A673 (cell line): ENCODE results near the gene MBOAT7. TPM values are rescaled to one million over a fixed set of nuclear protein-coding genes. Genes with fewer than 3 reads are reported as not detected.
"Not testable (repeated sequence)": the region's sequence is repeated elsewhere in the genome, so short reads cannot be mapped to it uniquely, and the experiment has no call there.

Experiments used
- BruUV-seq: library from RNA; stranded (reverse); fragments of 400-500 nt; replicated peaks from 2 replicates; lab custom pipeline; 2021; lab: Mats Ljungman, UMichigan
- CTCF ChIA-PET: fragments of 300-600 bp; sonication (Branson Sonifier 250); formaldehyde crosslinking; loops from one replicate; lab custom pipeline; 2022; ENCODE audit warnings: antibody characterized with exemption; lab: Charles Lee
- POLR2A ChIA-PET: fragments of 300-600 bp; sonication (Branson Sonifier 250); formaldehyde crosslinking; loops from one replicate; lab custom pipeline; 2022; ENCODE audit warnings: antibody characterized with exemption; ENCODE audit not compliant: low non-redundant PET; lab: Charles Lee
- DNase-seq: peaks from one replicate; pipeline ENCODE4 v3.0.0-alpha.2; 2015; ENCODE audit warnings: low spot score
- H3K27ac ChIP-seq: fragments of 200-600 bp; sonication (generic); 2 replicates; pipeline ENCODE4 v1.5.1; 2016; ENCODE audit warnings: mixed run types, low read depth, mild to moderate bottlenecking, mixed read lengths, antibody characterized with exemption, low read length; ENCODE audit not compliant: poor library complexity, severe bottlenecking
- H3K27me3 ChIP-seq: fragments of 200-600 bp; sonication (generic); replicated peaks from 2 replicates; pipeline ENCODE4 v1.6.1; 2017; ENCODE audit warnings: mixed run types, low read depth, mild to moderate bottlenecking, mixed read lengths, antibody characterized with exemption, low read length; ENCODE audit not compliant: insufficient read depth, poor library complexity
- H3K36me3 ChIP-seq: fragments of 200-600 bp; sonication (generic); 2 replicates; pipeline ENCODE4 v1.6.1; 2016; ENCODE audit warnings: mixed run types, mild to moderate bottlenecking, mixed read lengths, antibody characterized with exemption, low read length; ENCODE audit not compliant: insufficient read depth, poor library complexity, severe bottlenecking
- H3K4me1 ChIP-seq: fragments of 200-600 bp; sonication (generic); 2 replicates; pipeline ENCODE4 v1.6.1; 2017; ENCODE audit warnings: mixed run types, mild to moderate bottlenecking, mixed read lengths, antibody characterized with exemption, low read length; ENCODE audit not compliant: insufficient read depth, poor library complexity, severe bottlenecking
- H3K4me3 ChIP-seq: fragments of 200-600 bp; sonication (generic); 2 replicates; pipeline ENCODE4 v1.5.1; 2016; ENCODE audit warnings: low read depth, mixed run types, mild to moderate bottlenecking, mixed read lengths, low read length; ENCODE audit not compliant: poor library complexity, severe bottlenecking
- H3K9me3 ChIP-seq: fragments of 200-600 bp; sonication (generic); 2 replicates; pipeline ENCODE4 v1.6.1; 2016; ENCODE audit warnings: mixed run types, low read depth, mild to moderate bottlenecking, mixed read lengths, antibody characterized with exemption, low read length; ENCODE audit not compliant: poor library complexity, severe bottlenecking
- CTCF ChIP-seq: fragments of 300-800, 200-600 bp; sonication (generic); conservative IDR thresholded peaks from 2 replicates; pipeline ENCODE4 v1.5.1; 2017; ENCODE audit warnings: low read depth, mild to moderate bottlenecking, antibody characterized with exemption, low read length, moderate library complexity, mixed read lengths
- EZH2 ChIP-seq: fragments of 200-600 bp; sonication (generic); IDR thresholded peaks from 2 replicates; pipeline ENCODE4 v1.6.1; 2017; ENCODE audit warnings: borderline replicate concordance, low read depth, mild to moderate bottlenecking, mixed read lengths, antibody characterized with exemption, low read length; ENCODE audit not compliant: poor library complexity, severe bottlenecking
- intact Hi-C: fragments of 100-400 bp; cut with micrococcal nuclease; formaldehyde crosslinking; loops from one replicate; pipeline ENCODE4 v1.10.0; 2022; ENCODE audit not compliant: unreplicated experiment
- total RNA-seq: library from RNA; stranded (reverse); gene quantifications from 2 replicates; pipeline ENCODE4 v1.2.3, GENCODE V29; 2021

MBOAT7 gene
- total RNA-seq, 1 experiment from 2014 or later: 107 TPM

GRCh38 chr19:54223277-54223936, 34.0 kb upstream of the MBOAT7 start:
- DNase-seq, POLR2A ChIA-PET, H3K27me3 ChIP-seq, H3K4me3 ChIP-seq, H3K36me3 ChIP-seq, CTCF ChIA-PET, H3K9me3 ChIP-seq, H3K27ac ChIP-seq, BruUV-seq, H3K4me1 ChIP-seq: not testable (repeated sequence)
- intact Hi-C loops: loop anchor here (2.0 kb wide), 1 partner anchor 15 kb away; no protein-coding TSS in a partner anchor

GRCh38 chr19:54222474-54223276, 33.3 kb upstream of the MBOAT7 start, which contains the start of gene LILRB3:
TSS of gene LILRB3 (minus strand) at chr19:54223007. CDS start at chr19:54222976, 31 bp downstream.
- POLR2A ChIA-PET, H3K27me3 ChIP-seq, H3K36me3 ChIP-seq, DNase-seq, H3K9me3 ChIP-seq, CTCF ChIA-PET, BruUV-seq, H3K27ac ChIP-seq, H3K4me1 ChIP-seq, H3K4me3 ChIP-seq: not testable (repeated sequence)
- intact Hi-C loops: loop anchor here (2.0 kb wide), 1 partner anchor 16 kb away; no protein-coding TSS in a partner anchor

GRCh38 chr19:54221947-54222346, 32.6 kb upstream of the MBOAT7 start:
- DNase-seq, H3K4me3 ChIP-seq, H3K9me3 ChIP-seq, H3K27ac ChIP-seq, H3K27me3 ChIP-seq, POLR2A ChIA-PET, H3K4me1 ChIP-seq, BruUV-seq, H3K36me3 ChIP-seq, CTCF ChIA-PET: not testable (repeated sequence)
- intact Hi-C loops: loop anchor here (2.0 kb wide), 1 partner anchor 17 kb away; no protein-coding TSS in a partner anchor

- H3K36me3 ChIP-seq, POLR2A ChIA-PET, intact Hi-C loops, H3K4me3 ChIP-seq, H3K4me1 ChIP-seq, BruUV-seq, H3K27ac ChIP-seq, DNase-seq, H3K9me3 ChIP-seq, CTCF ChIA-PET, H3K27me3 ChIP-seq: not testable (repeated sequence)
Observed at GRCh38 chr19:54219702-54220101, 30.3 kb upstream of the MBOAT7 start.

- ChIA-PET CTCF (no interaction called here), POLR2A (no interaction called here)
- no peaks in the 10 kb centered on the region for H3K36me3 ChIP-seq
- no peak overlapping the region for H3K27ac ChIP-seq
- H3K4me3 ChIP-seq: no peak overlapping the region
- no TSS peak for BruUV-seq
- TF ChIP-seq EZH2 (no peak), CTCF (no peak)
- intact Hi-C loops: no loop called here
- H3K27me3 ChIP-seq: no peaks in the 10 kb centered on the region
- DNase-seq: no peak
- no peaks in the 10 kb centered on the region for H3K9me3 ChIP-seq
- H3K4me1 ChIP-seq: no peaks in the 10 kb centered on the region
Observed at GRCh38 chr19:54218960-54219661, 29.7 kb upstream of the MBOAT7 start.
